GM19043 (cell line): ENCODE data around the gene TPM2.

Experiments used
- ATAC-seq: cut with Tn5 transposase; IDR thresholded peaks from one replicate; pipeline ENCODE4 v1.9.1; 2021; ENCODE audit warnings: low read depth; ENCODE audit not compliant: unreplicated experiment

Gene TPM2

DNA sequence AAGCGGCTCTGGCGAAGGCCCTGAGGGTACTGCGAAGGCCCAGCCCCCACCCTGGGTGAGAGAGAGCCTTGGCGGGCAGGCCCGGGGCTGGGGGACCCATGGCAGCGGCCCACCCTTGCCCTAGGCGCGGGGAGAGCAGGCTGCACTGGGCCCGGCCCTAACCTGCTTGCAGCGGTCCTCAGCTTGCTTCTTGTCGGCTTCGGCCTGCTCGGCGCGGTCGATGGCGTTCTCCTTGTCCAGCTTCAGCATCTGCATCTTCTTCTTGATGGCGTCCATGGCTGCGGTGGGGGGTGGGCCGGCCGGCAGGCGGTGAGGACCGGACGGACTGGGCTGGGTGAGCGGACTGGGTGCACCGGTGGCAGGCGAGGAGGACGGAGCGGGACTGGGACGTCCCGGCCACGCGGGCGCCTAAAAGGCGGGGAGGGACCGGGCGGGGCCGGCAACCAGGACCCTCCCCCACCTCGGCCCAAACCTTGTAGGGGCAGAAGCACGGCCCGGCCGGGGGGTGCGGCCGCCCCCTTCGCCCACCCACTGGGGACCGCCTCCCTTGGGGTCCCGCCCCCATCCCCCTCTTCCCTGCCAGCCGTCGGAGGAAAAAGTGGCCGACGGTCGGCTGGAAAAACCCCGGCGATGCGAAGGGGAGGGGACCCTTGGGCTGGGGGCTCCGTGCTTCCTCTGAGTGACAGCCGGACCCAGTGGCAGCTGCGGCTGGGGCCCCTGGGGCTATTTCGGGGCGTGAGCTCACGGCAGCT lies at the start of gene TPM2:
TPM2 (minus strand) TSS at position 384 of the 752 bp plus-strand sequence; CDS start at position 276, 108 bp downstream.
- ATAC-seq: no peak

DNA sequence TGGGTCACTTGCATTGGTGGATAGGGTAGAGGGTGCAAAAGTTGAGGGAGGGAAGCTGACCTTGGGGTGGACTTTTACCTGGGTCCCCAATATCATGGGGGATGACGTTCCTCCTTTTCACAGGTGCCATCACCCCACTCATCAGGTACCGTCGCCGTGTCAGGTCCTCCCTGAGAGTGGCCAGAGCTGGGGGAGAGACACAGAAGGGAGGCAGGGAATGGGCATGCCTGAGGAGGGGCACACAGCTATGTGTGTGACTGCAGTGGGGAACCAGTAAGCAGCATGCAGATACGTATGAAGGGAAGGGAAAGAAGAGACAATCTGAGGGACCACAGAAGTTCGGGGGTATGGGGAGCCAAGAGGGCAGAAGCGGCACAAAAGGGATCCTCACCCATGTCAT lies 49.2 kb upstream of the TPM2 start:
- ATAC-seq: no peak

- no peak for ATAC-seq
Observed at GRCh38 chr9:35738186-35738585, 48.5 kb upstream of the TPM2 start.

DNA sequence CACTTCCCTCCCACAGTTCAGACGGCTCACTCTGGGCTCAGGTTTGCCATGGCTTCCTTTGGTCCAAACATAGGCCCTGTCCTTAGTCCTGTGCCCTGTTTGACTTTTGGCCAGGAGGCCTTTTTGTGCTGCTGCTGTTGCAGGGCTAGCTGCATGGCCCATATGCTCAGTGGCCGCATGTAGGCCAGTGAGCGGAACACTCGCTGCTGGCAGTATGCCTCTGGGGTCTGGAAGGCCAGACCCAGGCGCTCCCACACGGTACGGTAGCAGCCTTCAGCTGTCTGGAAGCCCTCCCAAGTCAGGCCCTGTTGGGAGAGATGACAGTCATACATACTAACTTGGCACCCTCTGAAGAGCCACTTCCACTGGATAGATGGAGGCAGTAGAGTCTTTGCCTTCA lies 47.4 kb upstream of the TPM2 start:
- ATAC-seq: no peak

DNA sequence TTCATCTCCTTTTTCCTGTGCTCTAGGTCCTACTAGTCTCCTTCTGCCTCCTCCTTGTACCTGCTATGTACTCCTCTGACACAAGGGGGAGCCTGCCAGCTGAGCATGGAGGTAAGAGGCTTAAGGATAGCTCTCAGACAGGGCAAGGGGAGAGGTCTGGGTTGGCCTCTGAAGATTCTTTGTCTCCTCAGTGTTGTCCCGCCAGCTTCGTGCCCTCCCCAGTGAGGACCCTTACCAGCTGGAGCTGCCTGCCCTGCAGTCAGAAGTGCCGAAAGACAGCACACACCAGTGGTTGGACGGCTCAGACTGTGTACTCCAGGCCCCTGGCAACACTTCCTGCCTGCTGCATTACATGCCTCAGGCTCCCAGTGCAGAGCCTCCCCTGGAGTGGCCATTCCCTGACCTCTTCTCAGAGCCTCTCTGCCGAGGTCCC lies 46.5 kb upstream of the TPM2 start:
- no peak for ATAC-seq

DNA sequence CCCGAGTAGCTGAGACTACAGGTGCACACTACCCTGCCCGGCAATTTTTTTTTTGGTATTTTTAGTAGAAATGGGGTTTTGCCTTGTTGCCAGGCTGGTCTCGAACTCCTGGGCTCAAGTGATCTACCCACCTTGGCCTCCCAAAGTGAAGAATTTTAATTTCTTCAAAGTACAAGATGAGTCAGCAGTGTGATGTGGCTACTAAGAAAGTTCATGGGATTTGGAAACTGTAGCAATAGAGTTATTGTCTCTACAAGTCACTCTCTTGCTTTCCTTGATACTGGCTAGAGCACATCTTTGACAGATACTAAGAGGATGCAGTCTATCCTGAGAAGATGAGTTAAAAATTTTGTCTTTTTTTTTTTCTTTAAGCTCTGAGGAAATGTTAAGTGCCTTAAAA lies 44.4 kb upstream of the TPM2 start:
- no peak for ATAC-seq

- no peak for ATAC-seq
Observed at GRCh38 chr9:35732800-35733541, 43.2 kb upstream of the TPM2 start.

- ATAC-seq: peak; percentile 75
Observed at GRCh38 chr9:35732185-35732799, 42.6 kb upstream of the TPM2 start, which contains the start of the genes CREB3 and TLN1. TSS of gene CREB3 (plus strand) at chr9:35732666. CDS start at chr9:35732773, 107 bp downstream. TSS of gene TLN1 (minus strand) at chr9:35732195. CDS start at chr9:35725694, 6,501 bp downstream.

GRCh38 chr9:35731415-35732184 lies 41.9 kb upstream of the TPM2 start:
- ATAC-seq: no peak

- no peak for ATAC-seq
Observed at GRCh38 chr9:35730486-35730854, 40.7 kb upstream of the TPM2 start.

- ATAC-seq: no peak
Observed at GRCh38 chr9:35729700-35730485, 40.2 kb upstream of the TPM2 start.

- ATAC-seq: no peak
Observed at GRCh38 chr9:35729101-35729500, 39.4 kb upstream of the TPM2 start.

DNA sequence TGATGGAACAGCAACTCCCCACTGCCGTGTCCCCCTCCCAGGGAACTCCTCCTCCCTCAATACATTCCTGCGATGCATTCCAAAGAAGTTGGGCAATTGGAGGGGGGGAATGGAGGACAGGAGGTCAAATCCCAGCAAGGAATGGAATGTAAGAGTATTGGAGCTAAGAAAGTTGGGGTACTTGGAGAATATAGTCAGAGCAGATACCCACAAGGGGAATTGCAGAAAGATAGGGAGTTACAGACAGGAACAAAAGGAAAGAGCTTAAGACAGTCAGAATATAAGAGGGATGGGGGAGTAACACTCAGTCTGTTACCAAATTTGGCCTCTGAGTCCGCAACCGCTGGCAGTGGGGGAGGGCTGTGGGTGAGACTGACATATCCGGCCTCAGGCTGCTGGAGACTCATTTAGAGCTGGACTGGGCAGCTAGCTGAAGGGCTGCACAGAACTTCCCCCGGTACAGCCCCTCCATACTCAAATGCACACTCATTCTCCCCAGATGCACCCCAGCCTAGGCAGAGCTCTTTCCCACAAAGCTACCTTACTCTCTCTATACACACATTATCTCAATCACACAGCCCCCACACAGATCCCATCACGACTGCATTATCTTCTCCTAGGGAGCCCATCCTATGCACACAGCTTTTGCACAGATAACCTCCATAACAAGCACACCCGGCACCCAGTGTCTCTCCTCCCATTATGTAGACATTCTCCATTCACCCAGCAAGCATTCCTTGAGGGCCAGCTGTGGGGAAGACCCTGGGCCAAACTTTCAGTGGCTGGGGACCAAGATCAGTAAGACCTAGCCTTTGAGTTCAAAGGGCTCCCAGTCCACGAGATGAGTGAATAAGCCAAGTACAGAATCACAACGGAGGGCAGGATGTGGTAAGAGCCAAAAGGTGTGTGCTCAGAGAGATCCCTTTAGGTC lies 38.6 kb upstream of the TPM2 start:
- ATAC-seq: no peak

DNA sequence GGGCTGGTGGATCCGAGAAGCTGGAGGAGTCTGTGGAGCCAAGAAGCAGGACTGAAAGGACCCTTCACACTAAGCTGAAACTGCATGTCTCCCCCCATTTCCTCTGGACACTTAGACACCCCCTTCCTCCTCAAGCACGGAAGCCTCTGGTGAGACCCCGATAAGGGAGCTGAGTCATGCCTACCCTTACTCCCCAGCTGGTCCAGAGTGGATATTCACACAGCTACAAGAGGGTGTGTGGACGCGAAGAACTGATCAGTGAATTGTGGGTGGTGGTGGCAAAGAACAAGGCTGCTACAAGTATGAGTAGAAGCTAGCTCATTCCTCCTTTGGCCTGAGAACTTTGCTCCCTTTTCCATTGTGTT lies 37.9 kb upstream of the TPM2 start:
- no peak for ATAC-seq

- no peak for ATAC-seq
Observed at GRCh38 chr9:35726931-35727330, 37.2 kb upstream of the TPM2 start.

GRCh38 chr9:35725362-35725761 lies 35.6 kb upstream of the TPM2 start:
- ATAC-seq: no peak

DNA sequence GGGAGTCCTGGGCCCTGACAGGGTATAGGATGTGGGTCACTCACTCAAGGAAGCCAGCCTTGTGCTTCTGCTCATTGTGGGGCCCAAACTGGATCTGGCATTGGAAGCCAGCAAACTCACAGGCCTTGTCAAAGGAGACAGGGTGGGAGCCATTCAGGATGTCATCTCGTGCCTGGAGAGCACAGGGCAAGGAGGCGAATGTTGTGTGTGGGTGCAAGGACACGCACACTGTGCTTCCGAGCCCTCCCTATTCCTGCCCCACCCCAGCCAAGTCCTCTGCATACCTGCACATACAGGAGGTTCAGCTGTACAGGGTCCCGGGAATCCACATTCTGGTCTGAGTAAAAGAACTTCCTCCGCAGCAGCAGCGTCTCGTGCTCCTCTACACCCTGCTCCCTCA lies 34.2 kb upstream of the TPM2 start:
- ATAC-seq: no peak

DNA sequence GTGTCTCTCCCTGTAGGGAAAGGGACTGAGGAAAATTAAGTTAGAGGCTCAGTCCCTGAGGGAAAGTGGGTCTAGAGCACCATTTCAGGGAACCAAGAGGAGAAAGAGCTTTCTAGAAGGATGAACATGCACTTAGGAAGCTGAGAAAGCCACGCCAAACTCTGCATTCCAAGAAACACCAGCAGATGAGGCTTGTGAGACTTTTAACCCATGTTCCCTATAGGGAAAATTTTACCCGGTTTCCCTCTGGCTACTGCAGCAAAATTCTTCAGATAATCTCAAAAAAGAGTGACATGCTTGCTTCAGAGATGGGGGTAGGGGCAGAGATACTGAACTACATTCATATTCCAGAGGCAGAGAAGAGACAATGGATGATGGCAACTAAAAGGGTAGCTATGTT lies 33.7 kb upstream of the TPM2 start:
- no peak for ATAC-seq

DNA sequence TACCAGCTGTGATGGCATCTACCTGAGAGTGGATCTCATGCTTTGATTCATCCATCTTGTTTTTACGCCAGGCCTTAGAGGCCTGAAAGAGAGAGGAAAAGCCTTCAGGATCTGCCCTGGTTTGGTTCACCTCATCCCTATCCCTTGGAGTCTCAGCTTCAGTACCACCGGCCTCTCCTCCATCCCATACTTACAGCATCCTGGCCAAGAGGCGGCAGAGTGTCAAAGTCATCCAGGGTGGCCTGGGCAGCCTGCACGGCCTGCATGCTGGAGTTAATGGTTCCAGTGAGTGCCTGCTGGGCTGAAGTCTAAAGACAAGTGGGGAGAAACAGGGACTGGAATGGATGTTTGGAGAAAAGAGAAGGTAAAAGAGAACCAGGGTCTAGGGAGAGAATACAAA lies 29.8 kb upstream of the TPM2 start:
- no peak for ATAC-seq
